Transverse colon (tissue), 4 donors: ENCODE measurements around the gene STXBP5. TPM values are rescaled to one million over a fixed set of nuclear protein-coding genes. Genes with fewer than 3 reads are reported as not detected.
A peak's percentile ranks its signal among the peaks of the same experiment; 100 is the strongest.

ENCODE experiments used
- DNase-seq: peaks from one replicate; pipeline ENCODE4 v3.0.0-alpha.2; 2019
- H3K27ac ChIP-seq, 4 donors: fragments of 200-600 bp; sonication (generic); 2 replicates each; pipeline ENCODE4 v1.5.1; 2016 to 2018; ENCODE audit warnings: inconsistent platforms in 4 of 4
- H3K27me3 ChIP-seq: fragments of 200-600 bp; sonication (generic); 2 replicates; pipeline ENCODE4 v1.5.1; 2017; ENCODE audit warnings: inconsistent platforms
- H3K36me3 ChIP-seq, 4 donors: fragments of 200-600 bp; sonication (generic); 2 replicates each; pipeline ENCODE4 v1.5.1; 2017 to 2019; ENCODE audit warnings: inconsistent platforms in 4 of 4
- H3K4me1 ChIP-seq, 4 donors: fragments of 200-600 bp; sonication (generic); 2 replicates each; pipeline ENCODE4 v1.5.1; 2017 to 2020; ENCODE audit warnings: inconsistent platforms in 4 of 4
- H3K4me3 ChIP-seq, 4 donors: fragments of 200-600 bp; sonication (generic); 1 replicate in 1 of 4; 2 replicates in 3 of 4; pipeline versions ENCODE4 v1.5.1 to v1.6.1; 2017 to 2019; ENCODE audit warnings: inconsistent platforms in 4 of 4
- H3K9me3 ChIP-seq, 2 donors: fragments of 200-600 bp; sonication (generic); 2 replicates each; pipeline ENCODE4 v1.5.1; 2017 to 2019; ENCODE audit warnings: inconsistent platforms in 2 of 2
- EP300 ChIP-seq: sonication (generic); formaldehyde crosslinking; IDR thresholded peaks from one replicate; pipeline ENCODE4 v1.6.1; 2017; ENCODE audit warnings: antibody characterized with exemption, low read depth
- POLR2A ChIP-seq: fragments of 450-650 bp; IDR thresholded peaks from one replicate; pipeline ENCODE4 v1.6.1; 2016; ENCODE audit warnings: antibody characterized with exemption, mild to moderate bottlenecking, moderate library complexity
- POLR2AphosphoS5 ChIP-seq, 3 donors: sonication (generic); formaldehyde crosslinking; IDR thresholded peaks; one replicate each; pipeline ENCODE4 v1.6.1; 2016; ENCODE audit warnings: antibody characterized with exemption in 3 of 3
- WGBS, 2 donors: methylation state at CpG; one replicate each; pipeline ENCODE4 v1.1.5; 2018; ENCODE audit warnings: low coverage in 1 of 2; 5-methylcytosine and 5-hydroxymethylcytosine counted together
- in situ Hi-C, 4 donors: fragments of 200-750 bp; cut with MboI; loops; one replicate each; pipeline versions ENCODE4 v1.15.0 to v1.15.1; 2017; ENCODE audit warnings: low sequenced_read_pairs in 3 of 4, low pct_ligation_motif_present in 1 of 4, low pct_unique_long_range_greater_than_20kb in 1 of 4
- intact Hi-C: fragments of 100-400 bp; cut with DNase I; formaldehyde crosslinking; loops from one replicate; pipeline ENCODE4 v1.15.1; 2023; ENCODE audit warnings: low total_unique reads
- total RNA-seq, 4 donors: library from RNA; depleted of rRNA; stranded (reverse); fragments of >200 nt; gene quantifications; one replicate each; pipeline ENCODE4 v1.1.0, GENCODE V29; 2016
- TF ChIP-seq, protein P1 (sequence below), 5 experiments: fragments of 200-600 bp in 3 of 5; fragments of 450-650 bp in 2 of 5; sonication (generic) in 3 of 5; IDR thresholded peaks; 1 replicate in 2 of 5; 2 replicates in 3 of 5; pipeline ENCODE4 v1.5.1; 2016 to 2017; ENCODE audit warnings: antibody characterized with exemption in 5 of 5, inconsistent platforms in 3 of 5, mild to moderate bottlenecking in 2 of 5, moderate library complexity in 1 of 5

STXBP5 gene
- total RNA-seq, 4 donors from 2014 or later: 58.7 to 99.5 (median 85.0) TPM

DNA sequence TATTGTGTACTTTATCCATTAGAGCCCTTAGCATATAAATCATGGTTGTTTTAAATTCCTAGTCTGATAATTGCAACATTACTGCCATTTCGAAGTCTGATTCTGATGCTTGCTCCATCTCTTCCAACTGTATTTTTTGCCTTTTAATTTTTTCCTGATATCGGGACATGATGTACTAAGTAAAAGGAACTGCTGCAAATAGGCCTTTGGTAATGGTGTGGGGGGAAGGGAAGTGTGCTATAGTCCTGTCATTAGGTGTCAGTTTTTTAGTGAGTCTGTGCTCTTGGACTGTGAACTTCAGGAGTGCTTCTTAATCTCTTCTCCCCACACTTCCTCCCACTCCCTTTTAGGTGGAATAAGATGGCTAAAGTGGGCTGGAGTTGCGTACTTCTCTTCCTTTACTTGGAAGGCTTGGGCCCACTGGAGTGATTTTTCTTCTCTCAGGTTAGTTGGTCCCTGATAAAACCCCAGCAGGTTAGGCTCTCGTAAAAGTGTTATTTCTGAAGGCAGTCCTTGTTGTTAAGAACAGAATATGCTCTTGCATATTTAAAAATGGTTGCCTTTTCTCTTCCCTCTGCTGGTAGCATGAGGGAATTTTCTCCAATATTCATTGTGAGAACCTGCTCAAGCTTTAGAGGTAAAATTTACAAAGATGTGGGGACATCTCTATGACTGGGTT, 18.1 kb downstream of the STXBP5 start:
- H3K27ac ChIP-seq: peak overlapping the region; percentile 8 to 56 (median 22)
- H3K9me3 ChIP-seq: no peaks in the 10 kb centered on the region
- TF ChIP-seq, protein P1, sequence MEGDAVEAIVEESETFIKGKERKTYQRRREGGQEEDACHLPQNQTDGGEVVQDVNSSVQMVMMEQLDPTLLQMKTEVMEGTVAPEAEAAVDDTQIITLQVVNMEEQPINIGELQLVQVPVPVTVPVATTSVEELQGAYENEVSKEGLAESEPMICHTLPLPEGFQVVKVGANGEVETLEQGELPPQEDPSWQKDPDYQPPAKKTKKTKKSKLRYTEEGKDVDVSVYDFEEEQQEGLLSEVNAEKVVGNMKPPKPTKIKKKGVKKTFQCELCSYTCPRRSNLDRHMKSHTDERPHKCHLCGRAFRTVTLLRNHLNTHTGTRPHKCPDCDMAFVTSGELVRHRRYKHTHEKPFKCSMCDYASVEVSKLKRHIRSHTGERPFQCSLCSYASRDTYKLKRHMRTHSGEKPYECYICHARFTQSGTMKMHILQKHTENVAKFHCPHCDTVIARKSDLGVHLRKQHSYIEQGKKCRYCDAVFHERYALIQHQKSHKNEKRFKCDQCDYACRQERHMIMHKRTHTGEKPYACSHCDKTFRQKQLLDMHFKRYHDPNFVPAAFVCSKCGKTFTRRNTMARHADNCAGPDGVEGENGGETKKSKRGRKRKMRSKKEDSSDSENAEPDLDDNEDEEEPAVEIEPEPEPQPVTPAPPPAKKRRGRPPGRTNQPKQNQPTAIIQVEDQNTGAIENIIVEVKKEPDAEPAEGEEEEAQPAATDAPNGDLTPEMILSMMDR (IDR thresholded peaks at IDR 0.05): peak; percentile 38 to 62 (median 52)
- no peak for TF ChIP-seq EP300
- DNase-seq: no peak
- no peaks in the 10 kb centered on the region for H3K27me3 ChIP-seq
- intact Hi-C loops (no loop called here), in situ Hi-C loops (no loop called here)
- no peak overlapping the region for H3K4me3 ChIP-seq
- 77 to 84% methylated on average over 4 of the region's 4 CpGs for WGBS, 2 donors
- H3K4me1 ChIP-seq: peaks cover 0 to 62% (median 30%) of the 10 kb centered on the region in 4 donors
- H3K36me3 ChIP-seq: peaks cover 0 to 6% (median 0%) of the 10 kb centered on the region in 4 donors

DNA sequence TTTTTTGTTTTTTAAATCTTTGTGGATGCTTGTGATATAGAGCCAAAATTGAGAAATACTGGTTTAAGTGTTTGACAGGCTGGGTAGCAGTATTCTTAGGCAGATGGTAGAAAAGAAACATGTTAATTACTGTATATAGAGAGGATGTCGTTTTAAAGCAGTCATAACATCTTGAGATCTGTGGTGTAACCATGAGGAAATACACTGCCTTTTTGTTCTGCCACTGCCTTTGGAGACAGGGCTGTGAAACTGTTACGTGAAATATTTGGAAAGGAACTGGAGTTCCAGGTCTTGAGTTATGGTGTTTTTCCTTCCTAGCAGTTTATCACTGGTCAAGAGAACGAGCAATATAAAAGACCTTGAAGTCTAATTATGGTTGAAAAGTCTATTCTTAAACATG, 19.5 kb downstream of the STXBP5 start:
- WGBS, 2 donors: 14 to 40% methylated on average over 3 of the region's 3 CpGs
- Histone ChIP-seq H3K4me1 (peaks cover 0 to 48% (median 26%) of the 10 kb centered on the region in 4 donors), H3K27me3 (no peaks in the 10 kb centered on the region), H3K36me3 (peaks cover 0 to 6% (median 0%) of the 10 kb centered on the region in 4 donors), H3K9me3 (no peaks in the 10 kb centered on the region), H3K27ac (peak overlapping the region in 2 of 4 donors; percentile 38 to 58), H3K4me3 (no peak overlapping the region)
- no peak for DNase-seq
- intact Hi-C loops: no loop called here
- in situ Hi-C loops: no loop called here
- TF ChIP-seq, protein P1 (IDR thresholded peaks at IDR 0.05): no peak
- peak in 1 of 3 donors; percentile 15 for TF ChIP-seq POLR2AphosphoS5 (IDR thresholded peaks at IDR 0.05)

- intact Hi-C loops (no loop called here), in situ Hi-C loops (no loop called here)
- WGBS, 2 donors: 95 to 100% methylated on average over 2 of the region's 2 CpGs
- Histone ChIP-seq H3K9me3 (no peaks in the 10 kb centered on the region), H3K4me1 (peaks cover 0 to 28% (median 18%) of the 10 kb centered on the region in 4 donors), H3K36me3 (no peaks in the 10 kb centered on the region), H3K27ac (no peak overlapping the region), H3K27me3 (no peaks in the 10 kb centered on the region), H3K4me3 (no peak overlapping the region)
- TF ChIP-seq EP300 (no peak), POLR2AphosphoS5 (IDR thresholded peaks at IDR 0.05) (no peak), POLR2A (no peak)
- TF ChIP-seq, protein P1 (IDR thresholded peaks at IDR 0.05): no peak
- no peak for DNase-seq
Observed at GRCh38 chr6:147226163-147226724, 22.0 kb downstream of the STXBP5 start.

- Histone ChIP-seq H3K36me3 (no peaks in the 10 kb centered on the region), H3K9me3 (no peaks in the 10 kb centered on the region), H3K4me3 (no peak overlapping the region), H3K4me1 (peaks cover 0 to 22% (median 14%) of the 10 kb centered on the region in 4 donors), H3K27ac (no peak overlapping the region), H3K27me3 (no peaks in the 10 kb centered on the region)
- TF ChIP-seq POLR2AphosphoS5 (IDR thresholded peaks at IDR 0.05) (no peak), POLR2A (no peak)
- TF ChIP-seq, protein P1 (IDR thresholded peaks at IDR 0.05): no peak
- no peak for DNase-seq
- intact Hi-C loops (no loop called here), in situ Hi-C loops (no loop called here)
- WGBS, 2 donors: 95 to 100% methylated on average over 1 of the region's 1 CpG
Observed at GRCh38 chr6:147226877-147227276, 22.7 kb downstream of the STXBP5 start.
